ENCODE results near the gene WDFY4.

The WDFY4 gene

DNA sequence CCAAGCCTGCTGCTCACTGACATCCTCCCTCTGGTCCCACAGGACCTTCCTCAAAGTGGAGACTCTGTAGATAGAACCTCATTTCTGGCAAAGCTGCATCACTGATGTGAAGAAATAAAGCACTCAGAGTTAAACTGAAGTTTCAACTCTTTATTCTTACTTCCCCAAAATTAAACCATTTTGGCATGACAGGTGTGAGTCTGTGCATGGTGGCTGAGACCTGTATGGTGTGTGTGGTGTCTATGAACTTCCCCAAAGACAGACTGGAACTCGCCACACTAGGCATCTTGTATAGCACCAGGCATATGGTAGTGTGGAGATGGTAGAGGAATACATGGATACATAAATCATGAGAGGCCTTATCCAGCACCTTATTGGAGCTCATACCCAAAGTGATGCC is 6.6 kb upstream of the WDFY4 start:
- Histone ChIP-seq H3K36me3 (no peaks in the 10 kb centered on the region), H3K4me3 (ENCODE audit: low read depth, low read length) (no peak overlapping the region), H3K9me3 (ENCODE audit: severe bottlenecking) (peaks cover 5% of the 10 kb centered on the region), H3K27me3 (ENCODE audit: insufficient read depth, low read depth, severe bottlenecking) (no peaks in the 10 kb centered on the region), H3K27ac (no peak overlapping the region)
- no peak for DNase-seq
- TF ChIP-seq, protein P1, sequence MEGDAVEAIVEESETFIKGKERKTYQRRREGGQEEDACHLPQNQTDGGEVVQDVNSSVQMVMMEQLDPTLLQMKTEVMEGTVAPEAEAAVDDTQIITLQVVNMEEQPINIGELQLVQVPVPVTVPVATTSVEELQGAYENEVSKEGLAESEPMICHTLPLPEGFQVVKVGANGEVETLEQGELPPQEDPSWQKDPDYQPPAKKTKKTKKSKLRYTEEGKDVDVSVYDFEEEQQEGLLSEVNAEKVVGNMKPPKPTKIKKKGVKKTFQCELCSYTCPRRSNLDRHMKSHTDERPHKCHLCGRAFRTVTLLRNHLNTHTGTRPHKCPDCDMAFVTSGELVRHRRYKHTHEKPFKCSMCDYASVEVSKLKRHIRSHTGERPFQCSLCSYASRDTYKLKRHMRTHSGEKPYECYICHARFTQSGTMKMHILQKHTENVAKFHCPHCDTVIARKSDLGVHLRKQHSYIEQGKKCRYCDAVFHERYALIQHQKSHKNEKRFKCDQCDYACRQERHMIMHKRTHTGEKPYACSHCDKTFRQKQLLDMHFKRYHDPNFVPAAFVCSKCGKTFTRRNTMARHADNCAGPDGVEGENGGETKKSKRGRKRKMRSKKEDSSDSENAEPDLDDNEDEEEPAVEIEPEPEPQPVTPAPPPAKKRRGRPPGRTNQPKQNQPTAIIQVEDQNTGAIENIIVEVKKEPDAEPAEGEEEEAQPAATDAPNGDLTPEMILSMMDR (IDR thresholded peaks at IDR 0.05; ENCODE audit: low read depth, low read length): no peak

DNA sequence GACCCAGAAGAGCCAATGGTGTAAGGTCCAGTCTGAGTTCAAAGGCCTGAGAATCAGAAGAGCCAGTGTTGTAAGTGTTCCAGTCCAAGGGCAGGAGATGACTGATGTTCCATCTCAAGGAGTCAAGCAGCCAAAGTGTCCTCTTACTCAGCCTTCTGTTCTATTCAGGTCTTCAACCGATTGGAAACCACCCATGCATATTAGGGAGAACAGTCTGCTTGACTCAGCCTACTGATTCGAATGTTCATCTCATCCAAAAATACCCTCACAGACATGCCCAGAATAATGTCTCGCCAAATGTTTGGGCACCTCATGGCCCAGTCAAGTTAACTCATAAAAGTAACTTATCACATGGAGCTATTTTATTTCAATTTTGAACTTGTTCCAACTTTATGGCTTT is 2.9 kb upstream of the WDFY4 start:
- peaks cover 4% of the 10 kb centered on the region for H3K27me3 ChIP-seq (ENCODE audit: insufficient read depth, low read depth, severe bottlenecking)
- no peaks in the 10 kb centered on the region for H3K36me3 ChIP-seq
- TF ChIP-seq, protein P1 (IDR thresholded peaks at IDR 0.05; ENCODE audit: low read depth, low read length): no peak
- no peak for DNase-seq
- no peak overlapping the region for H3K27ac ChIP-seq
- peaks cover 5% of the 10 kb centered on the region for H3K9me3 ChIP-seq (ENCODE audit: severe bottlenecking)
- H3K4me3 ChIP-seq (ENCODE audit: low read depth, low read length): no peak overlapping the region

DNA sequence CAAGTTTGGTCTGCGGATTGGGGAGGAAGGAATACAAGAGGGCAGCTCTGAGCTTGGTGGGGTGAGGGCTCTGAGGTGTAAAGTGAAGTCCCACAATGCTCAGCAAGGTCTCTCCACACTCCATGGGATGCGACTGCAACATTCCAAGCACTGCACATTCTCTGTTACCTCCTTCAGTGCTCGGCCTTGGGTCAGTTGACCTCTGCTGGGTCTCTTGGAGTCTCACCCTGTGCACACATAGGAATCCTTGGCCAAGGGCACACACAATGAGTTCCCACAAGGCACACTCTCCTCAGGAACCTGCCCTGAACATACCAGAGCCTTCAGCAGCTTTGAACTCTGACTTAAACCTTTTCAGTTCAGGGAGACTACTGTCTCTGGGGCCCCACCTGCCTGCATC is 2.4 kb upstream of the WDFY4 start:
- Histone ChIP-seq H3K27me3 (ENCODE audit: insufficient read depth, low read depth, severe bottlenecking) (peaks cover 4% of the 10 kb centered on the region), H3K36me3 (no peaks in the 10 kb centered on the region), H3K4me3 (ENCODE audit: low read depth, low read length) (no peak overlapping the region), H3K9me3 (ENCODE audit: severe bottlenecking) (peaks cover 5% of the 10 kb centered on the region), H3K27ac (no peak overlapping the region)
- TF ChIP-seq, protein P1 (IDR thresholded peaks at IDR 0.05; ENCODE audit: low read depth, low read length): no peak
- no peak for DNase-seq

DNA sequence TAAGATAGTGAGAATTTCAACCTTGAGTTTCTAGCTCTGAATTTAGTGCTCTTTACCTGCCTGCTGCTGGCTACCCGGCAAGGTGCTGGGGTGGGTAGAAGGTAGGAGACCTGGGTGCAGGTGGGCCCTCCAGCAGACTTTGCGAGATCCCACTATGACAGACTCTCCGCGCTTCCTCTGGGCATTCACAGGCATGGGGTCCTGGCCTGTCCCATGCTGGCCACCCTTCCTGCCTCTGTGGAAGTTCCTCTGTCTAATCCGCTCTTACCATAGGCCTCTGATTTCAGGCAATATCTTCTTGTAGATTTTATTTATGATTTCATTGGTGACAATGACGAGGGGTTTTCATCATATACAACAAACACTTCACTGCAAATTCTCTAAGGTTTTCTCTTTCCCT is 1.2 kb upstream of the WDFY4 start:
- no peak overlapping the region for H3K27ac ChIP-seq

DNA sequence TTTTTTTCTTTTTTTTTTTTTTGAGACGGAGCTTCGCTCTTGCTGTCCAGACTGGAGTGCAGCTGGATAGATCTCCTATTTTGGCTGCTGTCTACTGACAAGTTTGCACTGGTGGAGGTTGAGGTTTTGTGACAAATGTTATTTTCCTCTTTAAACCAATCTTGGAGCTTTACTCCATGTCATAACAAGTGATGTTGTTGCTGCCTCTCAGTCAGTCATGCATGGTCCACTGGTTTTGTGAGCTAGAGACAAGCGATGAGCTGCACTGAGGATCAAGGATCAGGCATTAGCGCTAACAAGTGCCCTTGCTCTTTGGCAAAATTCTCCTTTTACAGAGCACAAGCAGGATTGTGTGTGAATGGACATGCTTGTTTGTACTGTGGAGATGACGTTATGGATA is 805 bp upstream of the WDFY4 start:
- H3K4me3 ChIP-seq (ENCODE audit: low read depth, low read length): no peak overlapping the region
- TF ChIP-seq, protein P1 (IDR thresholded peaks at IDR 0.05; ENCODE audit: low read depth, low read length): no peak
- no peak overlapping the region for H3K27ac ChIP-seq
- no peak for DNase-seq
- H3K36me3 ChIP-seq: no peaks in the 10 kb centered on the region
- peaks cover 2% of the 10 kb centered on the region for H3K9me3 ChIP-seq (ENCODE audit: severe bottlenecking)
- peaks cover 4% of the 10 kb centered on the region for H3K27me3 ChIP-seq (ENCODE audit: insufficient read depth, low read depth, severe bottlenecking)

More for the DNA sequence above, 1.2 kb upstream of the WDFY4 start:
- TF ChIP-seq, protein P1 (IDR thresholded peaks at IDR 0.05; ENCODE audit: low read depth, low read length): no peak
- DNase-seq: no peak
- Histone ChIP-seq H3K9me3 (ENCODE audit: severe bottlenecking) (peaks cover 2% of the 10 kb centered on the region), H3K4me3 (ENCODE audit: low read depth, low read length) (no peak overlapping the region), H3K36me3 (no peaks in the 10 kb centered on the region), H3K27me3 (ENCODE audit: insufficient read depth, low read depth, severe bottlenecking) (peaks cover 4% of the 10 kb centered on the region)

DNA sequence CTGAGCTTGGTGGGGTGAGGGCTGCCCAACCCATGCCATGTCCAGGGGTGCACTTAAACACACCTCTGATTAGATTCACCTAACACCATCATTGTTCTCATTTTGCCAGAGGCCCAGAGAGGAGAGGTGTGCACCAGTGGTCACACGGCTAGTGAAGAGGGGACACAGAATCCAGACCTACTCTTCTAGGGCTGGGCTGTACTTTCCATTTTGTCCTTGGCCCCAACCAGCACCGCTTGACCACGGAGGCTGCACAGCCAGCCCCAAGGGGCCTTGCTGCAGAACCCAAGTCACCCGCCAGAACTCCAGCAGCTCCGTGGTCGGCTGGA is 246 bp upstream of the WDFY4 start:
- Histone ChIP-seq H3K27me3 (ENCODE audit: insufficient read depth, low read depth, severe bottlenecking) (peaks cover 4% of the 10 kb centered on the region), H3K4me3 (ENCODE audit: low read depth, low read length) (no peak overlapping the region), H3K36me3 (no peaks in the 10 kb centered on the region), H3K27ac (no peak overlapping the region), H3K9me3 (ENCODE audit: severe bottlenecking) (peaks cover 2% of the 10 kb centered on the region)
- TF ChIP-seq, protein P1 (IDR thresholded peaks at IDR 0.05; ENCODE audit: low read depth, low read length): no peak
- DNase-seq: no peak
